Mesenteric fat pad (tissue), 1 donor: ENCODE measurements around the gene MAP1B. TPM values are rescaled to one million over a fixed set of nuclear protein-coding genes. Genes with fewer than 3 reads are reported as not detected.

Experiments used
- DNase-seq: peaks from one replicate; pipeline ENCODE4 v3.0.0-alpha.2; 2020; ENCODE audit warnings: low spot score
- total RNA-seq: library from RNA; stranded (reverse); fragmentation: NEBNext Ultra II Directional; extraction: Animal tissue kit (Norgen Biotek cat#: 25700); gene quantifications from one replicate; pipeline ENCODE4 v1.2.1, GENCODE V29; 2021
- donor health status: DM: yes; HTN: yes; CAD: no.

The MAP1B gene
- total RNA-seq, 1 donor from 2014 or later: 121 TPM

DNA sequence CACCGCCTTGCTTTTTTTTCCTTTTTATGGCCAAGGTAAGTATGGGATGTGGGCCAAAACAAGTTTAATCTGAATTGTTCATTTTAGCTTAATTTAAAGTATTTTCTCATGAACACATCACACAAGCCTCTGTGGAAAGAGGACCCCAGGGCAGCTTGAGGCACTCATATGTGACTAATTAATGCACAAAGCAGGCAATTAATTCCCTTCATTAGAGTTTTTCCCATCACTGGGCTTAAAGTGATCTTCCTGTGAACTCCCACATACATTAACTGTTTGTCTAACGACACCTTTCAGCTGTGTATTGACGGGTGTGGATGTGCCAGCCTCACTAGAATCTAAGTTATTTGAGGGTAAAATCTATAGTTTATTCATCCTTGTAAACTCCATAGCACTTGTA lies 109.5 kb downstream of the MAP1B start:
- no peak for DNase-seq

DNA sequence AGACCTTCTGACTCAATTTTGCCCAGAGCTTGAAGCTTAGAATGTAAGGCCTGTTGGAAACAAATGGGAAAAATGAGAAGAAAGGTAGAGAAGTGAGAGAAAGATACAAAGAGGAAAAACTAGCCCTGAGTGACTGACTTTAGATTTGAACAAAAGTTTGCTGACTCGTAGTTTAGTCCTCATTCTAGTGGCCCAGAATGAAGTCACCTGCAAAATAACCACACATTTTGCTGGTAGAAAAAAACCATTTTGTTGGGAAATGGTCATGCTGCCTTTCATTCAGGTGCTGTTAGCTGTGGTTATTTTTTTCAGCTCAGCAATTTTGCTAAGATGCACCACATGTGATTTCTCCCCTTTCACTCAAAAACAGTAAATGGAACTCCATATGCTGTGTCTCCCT lies 113.8 kb downstream of the MAP1B start:
- no peak for DNase-seq

DNA sequence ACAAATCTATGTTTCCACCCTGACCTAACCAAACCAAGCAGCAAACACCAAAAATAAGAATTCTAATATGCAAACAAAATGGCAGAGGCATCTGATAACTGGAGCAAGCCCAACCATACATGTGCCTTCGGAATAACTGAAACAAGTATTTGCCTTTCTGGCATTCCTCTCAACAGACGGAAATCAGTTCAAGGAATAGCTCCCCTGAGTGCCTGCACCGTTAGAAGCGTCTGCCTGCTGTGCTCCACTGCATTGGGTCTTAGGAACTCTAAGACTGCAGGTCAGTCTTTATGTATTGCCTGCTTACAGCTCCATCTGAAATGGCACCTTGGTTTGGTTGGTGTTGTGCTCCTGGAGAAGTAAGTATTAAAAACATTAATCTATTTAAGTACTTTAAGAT lies 114.3 kb downstream of the MAP1B start:
- DNase-seq: no peak

DNA sequence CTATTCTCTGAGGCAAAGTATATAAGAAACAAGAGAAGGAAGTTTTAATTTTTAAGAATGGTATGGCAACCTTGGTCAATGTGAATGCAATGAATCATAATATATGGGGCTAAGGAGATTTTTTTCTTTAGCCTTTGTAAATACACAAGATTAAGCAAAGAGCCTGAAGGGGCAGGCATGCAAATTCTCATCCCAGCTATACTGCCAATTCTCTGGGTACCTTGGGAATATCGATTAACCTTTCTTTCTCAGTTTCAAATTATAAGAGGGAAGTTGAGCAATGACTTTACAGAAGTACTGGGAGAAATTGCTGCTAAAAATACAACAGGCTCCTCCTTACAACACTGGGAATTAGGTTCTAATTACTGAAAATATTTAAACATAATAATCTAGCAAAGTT lies 115.2 kb downstream of the MAP1B start:
- no peak for DNase-seq

DNA sequence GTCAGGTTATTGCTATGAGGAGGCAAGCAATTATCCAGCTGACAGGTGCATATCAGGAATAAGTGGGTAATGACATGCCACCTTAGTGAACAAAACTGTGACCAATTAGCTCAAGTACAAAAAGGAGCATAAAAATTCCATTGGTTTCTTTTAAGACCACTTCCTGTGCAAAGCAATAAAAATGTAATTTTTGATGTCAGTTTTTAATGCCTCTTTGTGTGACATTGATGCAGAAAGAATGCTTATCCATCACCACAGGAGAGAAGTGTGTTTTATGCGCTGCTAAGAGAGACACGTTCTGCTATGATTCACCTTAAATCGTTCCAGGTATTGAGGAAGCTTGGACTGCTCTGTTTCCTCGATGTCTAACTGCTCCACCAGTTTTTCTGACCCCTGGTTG lies 116.1 kb downstream of the MAP1B start:
- DNase-seq: no peak

DNA sequence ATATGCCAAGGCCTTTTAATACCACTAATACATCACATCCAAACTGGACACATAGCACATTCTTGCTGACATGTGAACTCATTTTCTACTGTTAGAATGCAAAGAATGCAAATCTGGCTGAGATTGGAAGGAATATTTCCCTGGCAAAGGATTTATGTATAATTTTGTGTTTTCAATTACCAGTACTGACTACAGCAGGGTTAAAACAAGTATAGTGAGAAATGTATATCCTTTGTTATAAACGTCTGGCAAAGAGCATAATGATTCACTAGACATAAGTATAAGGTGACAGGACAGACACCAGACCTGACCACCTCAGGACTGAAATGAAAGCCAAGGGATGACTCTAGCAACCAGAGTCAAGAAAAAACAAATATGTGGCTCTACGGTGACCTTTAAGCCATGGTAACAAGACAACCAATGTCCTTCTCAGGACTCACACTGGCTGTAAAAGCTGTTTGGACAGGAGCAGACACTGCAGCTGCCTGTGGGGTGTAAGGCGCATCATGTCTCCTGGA lies 117.7 kb downstream of the MAP1B start:
- DNase-seq: no peak

DNA sequence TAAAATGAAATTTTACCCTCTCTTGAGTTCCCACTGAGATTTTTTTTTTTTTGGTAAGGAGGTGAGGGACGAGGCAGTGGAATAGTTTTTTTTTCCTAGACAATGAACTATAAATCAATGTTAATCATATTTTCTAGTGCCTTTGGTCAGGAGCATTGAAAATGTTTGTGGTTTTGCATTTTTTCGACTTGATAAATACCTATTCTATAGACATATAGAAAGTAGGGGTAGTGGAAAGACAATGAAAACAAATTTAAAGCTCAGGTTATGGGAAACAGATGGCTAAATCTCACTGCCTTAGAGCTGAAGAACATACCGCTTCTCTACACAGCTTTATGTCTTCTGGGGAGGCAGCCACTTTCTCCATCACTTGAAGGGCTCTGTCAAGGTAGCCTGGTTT lies 118.5 kb downstream of the MAP1B start:
- DNase-seq: no peak

DNA sequence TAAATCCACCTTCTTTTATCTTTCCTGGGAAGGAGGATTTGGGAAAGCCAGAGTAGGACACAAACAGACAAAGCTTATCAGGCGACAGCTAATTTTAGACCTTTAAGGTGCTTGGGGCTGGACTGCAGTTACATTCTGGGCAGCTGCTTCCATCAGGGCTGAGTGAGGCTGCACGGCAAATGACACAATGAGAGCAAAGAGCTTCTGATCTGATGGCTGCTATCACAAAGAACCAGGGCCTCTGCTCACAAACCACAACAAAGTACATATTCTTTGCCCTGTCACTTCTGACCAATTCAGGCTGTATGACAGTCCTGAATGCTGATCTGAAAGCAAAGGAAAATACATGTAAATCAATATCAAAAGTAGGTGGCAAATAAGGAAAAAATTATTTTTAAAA lies 119.7 kb downstream of the MAP1B start:
- DNase-seq: no peak

DNA sequence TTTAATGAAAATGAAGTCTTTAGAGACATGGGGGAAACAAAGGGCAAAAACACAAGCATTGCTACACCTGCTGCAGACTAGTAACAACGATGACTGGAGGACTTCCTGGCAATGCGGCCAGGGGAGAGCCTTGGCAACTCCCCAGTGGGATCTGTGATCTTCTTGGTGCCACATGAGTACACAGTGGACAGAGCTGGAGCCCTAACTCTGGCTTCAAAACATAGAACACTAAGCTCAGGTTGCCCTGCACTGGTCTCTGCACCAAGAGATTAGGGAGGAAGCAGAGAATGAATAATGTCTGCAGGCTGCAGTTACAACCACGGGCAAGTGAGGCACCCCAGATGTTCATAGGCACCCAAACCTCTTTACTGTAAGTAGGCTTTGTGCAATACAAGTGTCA lies 121.7 kb downstream of the MAP1B start:
- DNase-seq: no peak

DNA sequence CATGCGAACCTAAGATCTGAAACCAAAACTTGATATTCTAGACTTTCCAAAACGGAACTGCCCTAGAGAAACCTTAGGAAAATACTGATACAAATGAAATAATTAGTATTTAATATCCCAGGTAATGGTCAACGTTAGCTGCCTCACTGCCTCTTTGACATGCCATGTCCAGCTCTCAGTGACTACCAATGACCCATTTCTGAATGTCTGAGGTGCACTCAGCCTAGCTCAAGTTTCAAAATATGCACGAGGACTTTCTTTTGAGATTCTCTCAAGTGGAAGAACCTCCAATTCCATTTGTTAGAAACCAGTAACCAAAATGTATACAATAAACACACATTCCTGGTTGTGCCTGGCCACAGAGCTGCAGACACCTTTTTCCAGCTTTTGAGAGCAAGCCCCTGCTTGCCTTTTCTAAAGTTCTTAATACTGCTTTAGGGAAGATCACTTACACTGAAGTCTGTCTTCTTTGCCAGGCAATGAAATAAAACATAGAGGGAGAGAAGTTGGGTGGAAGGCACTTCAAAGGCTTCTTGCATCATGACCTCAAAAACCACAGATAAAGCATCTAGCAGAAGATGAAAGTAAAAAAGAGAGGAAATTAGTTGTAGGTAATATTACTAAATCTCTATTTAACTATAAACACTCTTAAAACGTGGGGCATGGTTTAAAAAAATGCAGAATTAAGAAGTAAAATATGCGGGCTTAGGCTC lies 124.9 kb downstream of the MAP1B start:
- no peak for DNase-seq

DNA sequence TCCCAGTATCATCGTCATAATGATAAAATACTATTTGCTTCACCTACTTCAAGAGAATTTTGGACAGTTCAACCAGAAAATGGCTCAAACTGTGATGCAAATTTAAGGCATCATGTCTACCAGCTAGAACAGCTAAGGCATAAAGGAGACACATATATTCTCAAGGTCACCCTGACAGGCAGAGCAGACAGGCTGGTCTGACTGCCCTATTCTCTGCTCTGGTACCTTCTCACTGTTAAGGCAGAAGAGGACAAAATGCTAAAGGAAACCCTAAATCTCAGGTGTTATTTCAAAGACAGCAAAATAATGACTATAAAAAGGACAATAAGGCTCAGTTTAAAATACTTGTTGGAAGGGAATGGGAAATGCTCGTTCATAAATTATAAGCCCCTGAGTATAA lies 125.6 kb downstream of the MAP1B start:
- DNase-seq: no peak

DNA sequence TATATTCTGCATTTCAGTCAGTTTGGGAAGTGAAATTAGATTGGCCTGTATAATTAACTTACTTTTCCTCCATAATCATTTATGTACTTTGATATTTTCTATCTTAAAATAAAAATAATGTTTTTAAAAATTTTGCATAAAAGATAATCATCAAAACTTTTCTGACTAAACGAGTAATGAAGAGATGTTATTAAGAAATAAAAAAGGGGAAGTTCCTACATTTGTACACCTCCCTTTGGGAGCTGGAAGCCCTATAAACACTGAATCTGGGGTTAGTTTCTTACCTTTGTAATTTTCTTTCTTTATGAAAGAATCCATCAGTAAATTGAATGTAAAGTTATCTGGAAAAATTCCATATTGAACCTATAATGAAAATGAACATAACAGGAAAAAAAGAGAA lies 126.6 kb downstream of the MAP1B start:
- DNase-seq: no peak

DNA sequence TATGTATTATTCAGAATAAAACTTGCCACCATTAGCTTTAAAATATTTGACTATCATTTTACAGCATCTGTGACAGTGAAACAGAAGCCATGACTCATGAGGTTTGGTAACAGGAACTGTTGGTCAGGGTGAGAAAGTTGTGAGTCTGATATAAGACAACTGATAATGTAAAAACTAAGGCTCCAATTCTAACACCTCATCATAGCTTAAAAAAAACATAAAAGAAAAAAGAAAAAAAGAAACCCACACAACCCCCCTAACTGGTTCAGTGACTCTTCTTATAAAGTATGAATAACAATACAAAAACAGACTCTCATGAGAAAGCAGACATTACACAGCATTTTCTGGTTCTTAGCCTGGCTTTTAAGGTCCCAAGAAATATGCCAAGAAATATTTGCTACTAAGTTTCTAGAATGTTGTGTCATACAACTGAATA lies 127.0 kb downstream of the MAP1B start:
- DNase-seq: no peak

DNA sequence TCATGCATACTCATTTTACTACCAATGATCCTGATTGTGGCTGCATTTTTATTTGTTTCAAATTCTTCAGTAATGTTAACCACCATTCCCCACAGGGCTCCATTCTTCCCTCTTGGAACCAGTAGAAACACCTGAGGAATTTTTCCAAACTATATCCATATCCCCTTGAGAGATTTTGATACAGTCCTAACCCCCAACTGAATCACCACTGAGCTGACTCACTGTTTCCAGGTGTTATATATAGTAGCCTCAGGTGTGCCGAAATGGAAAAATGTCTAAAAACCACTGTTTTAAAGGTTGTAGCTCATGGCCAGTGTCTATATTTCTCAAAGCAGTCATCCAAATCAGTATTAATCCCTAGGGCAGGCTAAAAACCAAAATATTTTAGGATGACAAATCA lies 127.6 kb downstream of the MAP1B start:
- DNase-seq: no peak

DNA sequence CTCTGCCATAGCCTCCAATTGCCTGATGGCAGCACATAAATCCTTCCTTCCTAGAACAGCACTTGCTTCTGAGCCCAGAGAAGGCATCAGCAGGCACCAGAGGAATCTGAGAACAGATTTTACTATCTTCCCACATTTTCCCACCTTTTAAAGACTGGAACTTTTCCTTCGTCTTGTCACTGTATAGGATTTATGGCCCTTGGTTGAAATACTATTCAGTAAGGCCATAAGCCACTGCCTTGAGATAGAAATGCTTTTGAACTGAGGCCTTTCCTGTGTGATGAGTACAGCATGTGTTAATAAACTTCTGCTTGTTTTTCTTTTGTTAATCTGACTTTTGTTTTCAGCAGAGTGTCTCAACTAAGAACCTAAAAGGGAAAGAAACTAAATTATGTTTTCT lies 128.4 kb downstream of the MAP1B start:
- DNase-seq: no peak

DNA sequence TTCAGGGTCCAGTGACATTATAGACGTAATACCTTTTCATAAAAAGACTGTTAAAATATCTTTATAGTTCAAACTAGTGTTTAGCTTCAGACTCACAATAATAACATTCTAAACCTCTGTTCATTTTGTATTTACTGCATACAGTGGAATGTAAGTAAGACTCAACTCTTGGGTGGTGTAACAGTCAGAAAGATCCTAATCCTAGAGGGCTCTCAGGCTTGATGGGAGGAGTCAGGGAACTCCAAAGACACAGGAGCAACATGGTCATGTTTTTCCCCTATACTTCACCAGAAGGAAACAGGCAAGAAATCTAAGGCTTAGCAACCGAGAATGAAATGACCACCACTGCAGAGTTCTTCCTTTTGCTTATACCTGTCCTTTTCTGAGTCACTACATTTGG lies 130.1 kb downstream of the MAP1B start:
- DNase-seq: no peak

DNA sequence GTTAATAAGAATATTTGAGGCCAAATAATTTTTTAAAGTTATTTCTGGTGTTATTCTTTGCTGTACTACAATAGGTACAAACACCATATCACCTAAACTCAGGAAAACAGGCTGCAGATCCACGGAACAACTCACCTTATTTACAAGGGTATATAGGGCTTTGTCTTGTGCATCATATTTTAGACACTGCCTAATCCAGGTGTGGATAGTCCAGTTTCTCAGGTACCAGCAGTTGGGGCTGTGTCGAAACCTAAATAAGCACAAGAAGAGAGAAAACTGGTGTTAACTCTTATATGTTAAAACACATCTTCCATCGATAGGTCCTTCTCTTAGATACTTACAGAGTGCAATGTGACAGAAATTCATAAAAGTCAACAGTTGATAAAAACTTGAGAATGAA lies 130.6 kb downstream of the MAP1B start:
- DNase-seq: no peak

DNA sequence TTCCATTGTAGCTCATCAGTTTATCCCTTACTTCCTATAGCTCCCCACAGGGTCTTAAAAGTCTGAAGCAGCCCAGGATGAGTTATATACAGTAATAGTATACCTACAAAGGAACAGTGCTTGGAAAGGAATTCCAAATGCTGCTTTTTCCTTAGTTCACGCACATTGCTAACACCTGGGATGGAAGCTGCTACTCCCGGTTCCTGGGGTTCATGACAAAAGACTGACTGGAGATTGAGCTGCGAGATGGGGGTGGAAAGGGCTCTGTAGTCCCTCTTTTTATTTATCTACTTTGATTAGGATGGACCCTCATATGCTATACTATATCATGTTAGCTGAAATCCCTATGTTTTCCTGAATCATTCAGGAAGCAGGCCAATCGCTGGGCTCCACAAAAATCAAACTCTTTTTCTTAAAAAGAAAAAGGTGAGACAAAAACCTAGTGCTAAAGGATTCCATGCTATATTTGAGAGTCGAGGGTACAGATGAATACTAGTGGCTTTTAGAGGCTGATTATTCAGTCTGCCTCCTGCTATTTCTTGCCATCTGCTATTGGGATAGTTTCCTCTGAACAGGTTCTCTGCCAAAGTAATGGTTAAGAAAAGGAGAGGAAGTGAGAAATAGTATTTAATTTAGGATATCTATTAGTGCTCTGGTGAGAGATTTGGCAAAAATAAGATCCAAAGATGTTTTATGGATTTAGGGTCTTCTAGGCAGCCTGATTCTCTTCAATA lies 131.6 kb downstream of the MAP1B start:
- no peak for DNase-seq

DNA sequence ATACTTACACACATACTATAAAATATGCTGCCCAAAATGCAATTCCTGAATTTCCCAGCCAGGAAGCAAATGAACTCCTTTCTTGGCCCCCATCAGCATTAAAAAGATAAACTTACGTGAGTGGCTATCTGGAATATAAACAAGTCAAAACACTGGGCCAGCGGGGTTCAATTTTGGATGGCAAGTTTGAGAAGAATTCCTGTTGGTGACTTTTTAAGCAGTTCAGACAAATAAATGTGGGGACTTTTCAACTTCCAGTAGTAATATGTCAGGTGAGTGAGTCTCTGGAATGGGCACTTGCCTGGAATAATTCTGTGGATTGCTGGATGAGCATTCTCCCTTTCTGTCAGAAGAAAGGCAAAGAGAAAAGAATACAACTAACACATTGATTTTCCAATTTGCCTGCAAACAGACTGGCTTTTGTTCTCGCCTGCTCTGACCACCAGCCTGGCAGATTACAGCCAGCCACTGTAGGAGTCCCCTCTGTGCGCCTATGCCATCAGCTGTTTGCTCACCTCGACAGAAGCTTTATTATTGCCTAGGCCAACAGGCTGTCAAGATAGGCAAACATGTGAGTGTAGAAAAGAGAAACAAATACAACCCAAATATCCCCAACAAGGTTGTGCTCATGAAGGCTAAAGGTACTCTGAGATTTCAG lies 134.2 kb downstream of the MAP1B start:
- no peak for DNase-seq

DNA sequence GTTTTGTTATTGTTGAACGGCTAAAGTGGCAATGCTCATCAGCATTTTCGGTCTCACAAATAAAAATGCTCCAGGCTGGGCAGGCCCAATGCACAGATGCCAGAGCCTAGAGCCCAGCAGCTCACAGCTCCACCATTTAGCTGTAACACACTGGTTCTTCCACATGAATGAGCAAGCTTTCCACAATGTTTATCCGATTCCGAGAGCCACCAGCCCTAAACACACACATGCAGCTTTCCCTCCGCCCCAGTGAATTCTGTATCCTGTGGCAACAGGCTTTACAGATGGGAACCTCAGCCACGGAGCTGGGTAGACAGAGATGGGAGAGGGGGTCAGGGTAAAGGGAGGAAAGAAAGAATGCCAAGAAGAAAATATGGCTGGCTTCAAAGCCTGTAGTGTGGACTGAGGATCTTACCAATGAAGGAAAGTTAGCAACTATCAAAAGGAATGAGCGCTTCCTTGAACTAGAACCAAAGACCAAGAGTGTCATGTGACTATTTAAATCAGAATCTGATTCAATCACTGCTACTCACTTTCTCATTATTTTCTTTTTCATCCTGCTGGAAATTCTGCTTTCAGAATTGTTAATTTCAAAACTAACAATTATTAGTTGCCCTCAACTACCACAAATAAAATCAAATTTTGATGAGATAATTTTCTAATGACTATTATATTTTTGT lies 135.7 kb downstream of the MAP1B start:
- DNase-seq: no peak

DNA sequence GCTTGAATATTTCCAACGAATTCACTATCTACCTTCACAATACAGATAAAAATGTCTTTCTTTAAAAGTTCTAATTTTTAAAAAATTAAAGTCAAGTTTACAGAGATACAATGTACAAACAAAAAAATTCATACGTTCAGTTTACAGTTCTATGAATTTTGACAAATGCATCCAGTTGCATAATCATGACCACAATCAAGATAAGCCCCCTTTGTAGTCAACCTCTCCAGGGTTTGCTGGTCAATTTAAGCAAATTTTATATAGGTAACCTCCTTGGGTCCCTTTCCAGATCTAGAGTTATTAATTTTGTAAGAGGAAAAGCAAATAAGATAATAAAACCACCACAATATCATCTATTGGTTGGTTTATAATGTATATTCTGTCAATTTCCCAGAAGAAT lies 136.4 kb downstream of the MAP1B start:
- no peak for DNase-seq

DNA sequence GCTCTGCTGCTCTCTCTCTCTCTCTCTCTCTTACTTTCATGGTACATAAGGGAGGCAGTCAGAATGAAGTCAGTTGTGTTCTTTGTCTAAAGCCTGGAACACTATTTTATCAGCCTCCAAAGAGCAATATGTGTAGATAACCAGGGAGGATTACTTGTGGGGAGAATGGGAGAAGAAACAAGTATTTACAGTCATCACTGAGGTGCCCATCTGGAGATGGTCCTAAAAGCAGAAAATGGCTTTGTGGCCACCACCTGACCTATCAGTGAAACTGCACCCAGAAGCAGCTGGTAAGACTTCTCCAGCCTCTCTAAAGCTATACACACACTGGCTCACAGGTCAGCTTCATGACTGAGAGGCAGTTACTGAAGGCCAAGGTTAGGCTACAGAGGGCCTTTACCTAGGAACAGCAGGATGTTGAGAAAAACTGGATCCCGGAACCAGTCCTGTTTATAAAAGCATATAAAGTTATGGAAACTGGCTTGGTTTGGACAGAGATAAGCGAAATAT lies 137.6 kb downstream of the MAP1B start:
- DNase-seq: no peak
